GM23338 (cell line): ENCODE results near the gene LIPG. TPM values are rescaled to one million over a fixed set of nuclear protein-coding genes. Genes with fewer than 3 reads are reported as not detected.
A peak's percentile ranks its signal among the peaks of the same experiment; 100 is the strongest.

Experiments used
- ATAC-seq: fragments of 200-7000 bp; cut with Tn5 transposase; 3 replicates; pipeline ENCODE4 v1.9.1; 2020
- DNase-seq: peaks from one replicate; pipeline ENCODE4 v3.0.0-alpha.2; 2015; ENCODE audit warnings: low spot score
- H2AFZ ChIP-seq: fragments of 200-600 bp; sonication (generic); 2 replicates; pipeline ENCODE4 v1.8.0; 2016; ENCODE audit warnings: antibody characterized with exemption, mild to moderate bottlenecking, moderate library complexity
- H3F3A ChIP-seq: fragments of 200-600 bp; sonication (generic); replicated peaks from 2 replicates; pipeline ENCODE4 v1.8.0; 2017; ENCODE audit warnings: antibody characterized with exemption, mixed run types, low read depth
- H3K27ac ChIP-seq: fragments of 200-600 bp; sonication (generic); 2 replicates; pipeline ENCODE4 v1.6.1; 2016; ENCODE audit warnings: low read depth
- H3K27me3 ChIP-seq: fragments of 200-600 bp; sonication (generic); 2 replicates; pipeline ENCODE4 v1.8.0; 2016; ENCODE audit warnings: mild to moderate bottlenecking, mixed run types, moderate library complexity; ENCODE audit not compliant: insufficient read depth
- H3K36me3 ChIP-seq: fragments of 200-600 bp; sonication (generic); 2 replicates; pipeline ENCODE4 v1.8.0; 2016; ENCODE audit warnings: mild to moderate bottlenecking; ENCODE audit not compliant: insufficient read depth
- H3K4me1 ChIP-seq: fragments of 200-600 bp; sonication (generic); 2 replicates; pipeline ENCODE4 v1.8.0; 2016; ENCODE audit warnings: mild to moderate bottlenecking, moderate library complexity; ENCODE audit not compliant: insufficient read depth
- H3K4me2 ChIP-seq: fragments of 200-600 bp; sonication (generic); 2 replicates; pipeline ENCODE4 v1.7.1; 2017; ENCODE audit warnings: mixed run types
- H3K4me3 ChIP-seq: fragments of 200-600 bp; sonication (generic); 2 replicates; pipeline ENCODE4 v1.6.1; 2016; ENCODE audit warnings: mixed run types
- H3K79me2 ChIP-seq: fragments of 200-600 bp; sonication (generic); replicated peaks from 2 replicates; pipeline ENCODE4 v1.8.0; 2017; ENCODE audit warnings: mild to moderate bottlenecking; ENCODE audit not compliant: insufficient read depth
- H3K9me2 ChIP-seq: fragments of 200-600 bp; sonication (generic); 2 replicates; pipeline ENCODE4 v1.8.0; 2017; ENCODE audit not compliant: insufficient read depth
- H4K20me1 ChIP-seq: fragments of 200-600 bp; sonication (generic); replicated peaks from 2 replicates; pipeline ENCODE4 v1.8.0; 2017; ENCODE audit warnings: mild to moderate bottlenecking; ENCODE audit not compliant: insufficient read depth
- H3K27ac Mint-ChIP-seq: 2 replicates; pipeline ENCODE4 v1.8.0; 2020; ENCODE audit warnings: inconsistent platforms, mild to moderate bottlenecking, moderate library complexity, mixed read lengths
- H3K27me3 Mint-ChIP-seq: 3 replicates; pipeline ENCODE4 v1.8.0; 2022; ENCODE audit warnings: low read depth, mild to moderate bottlenecking, moderate library complexity, mixed read lengths, inconsistent platforms; ENCODE audit not compliant: insufficient read depth, poor library complexity
- H3K36me3 Mint-ChIP-seq: 3 replicates; pipeline ENCODE4 v1.8.0; 2021; ENCODE audit warnings: low read depth, mild to moderate bottlenecking, inconsistent platforms, moderate library complexity, mixed read lengths
- H3K4me1 Mint-ChIP-seq: 3 replicates; pipeline ENCODE4 v1.8.0; 2020; ENCODE audit warnings: mild to moderate bottlenecking, inconsistent platforms, mixed read lengths
- H3K4me3 Mint-ChIP-seq: 3 replicates; pipeline ENCODE4 v1.8.0; 2021; ENCODE audit warnings: moderate library complexity, mild to moderate bottlenecking, inconsistent platforms, mixed read lengths
- H3K9me3 Mint-ChIP-seq: 3 replicates; pipeline ENCODE4 v1.8.0; 2020; ENCODE audit warnings: moderate library complexity, mild to moderate bottlenecking, inconsistent platforms, mixed read lengths
- CREB1 ChIP-seq: fragments of 250-450 bp; sonication (Bioruptor Pico); IDR thresholded peaks from 2 replicates; pipeline ENCODE4 v1.5.0; 2020; ENCODE audit warnings: low read depth, mild to moderate bottlenecking, moderate library complexity
- CTCF ChIP-seq, 2 experiments: fragments of 200-600 bp in 1 of 2; sonication (generic) in 1 of 2; conservative IDR thresholded peaks; 2 replicates each; pipeline versions ENCODE4 v1.5.1 to v1.6.1; 2016 to 2017; ENCODE audit warnings: antibody characterized with exemption in 2 of 2, low read depth in 2 of 2, mild to moderate bottlenecking in 2 of 2, moderate library complexity in 1 of 2
- ETS1 ChIP-seq: IDR thresholded peaks from 2 replicates; pipeline ENCODE4 v1.6.1; 2016; ENCODE audit warnings: antibody characterized with exemption
- EZH2 ChIP-seq: fragments of 200-600 bp; sonication (generic); IDR thresholded peaks from one replicate; pipeline ENCODE4 v1.8.0; 2017; ENCODE audit warnings: antibody characterized with exemption, mild to moderate bottlenecking, low read depth; ENCODE audit not compliant: unreplicated experiment
- JUNB ChIP-seq: IDR thresholded peaks from one replicate; pipeline ENCODE4 v1.6.1; 2016; ENCODE audit warnings: antibody characterized with exemption; ENCODE audit not compliant: unreplicated experiment
- REST ChIP-seq: IDR thresholded peaks from one replicate; pipeline ENCODE4 v1.6.1; 2018; ENCODE audit warnings: antibody characterized with exemption; ENCODE audit not compliant: unreplicated experiment
- polyA plus RNA-seq: library from polyadenylated mRNA; unstranded; fragments of >200 nt; fragmentation: Nextera tagmentation; extraction: Ambion mirVana; gene quantifications from 2 replicates; pipeline ENCODE4 v1.2.1, GENCODE V29; 2016
- total RNA-seq: library from RNA; depleted of rRNA; stranded (reverse); fragments of >200 nt; shearing (Covaris generic); gene quantifications from 2 replicates; pipeline ENCODE4 v1.2.3, GENCODE V29; 2014

LIPG gene
- total and polyA plus RNA-seq, 2 experiments from 2014 or later = 4.9 to 17.7 TPM

GRCh38 chr18:49645841-49646351, 84.0 kb downstream of the LIPG start (continued):
- no peak for TF ChIP-seq EZH2

DNA sequence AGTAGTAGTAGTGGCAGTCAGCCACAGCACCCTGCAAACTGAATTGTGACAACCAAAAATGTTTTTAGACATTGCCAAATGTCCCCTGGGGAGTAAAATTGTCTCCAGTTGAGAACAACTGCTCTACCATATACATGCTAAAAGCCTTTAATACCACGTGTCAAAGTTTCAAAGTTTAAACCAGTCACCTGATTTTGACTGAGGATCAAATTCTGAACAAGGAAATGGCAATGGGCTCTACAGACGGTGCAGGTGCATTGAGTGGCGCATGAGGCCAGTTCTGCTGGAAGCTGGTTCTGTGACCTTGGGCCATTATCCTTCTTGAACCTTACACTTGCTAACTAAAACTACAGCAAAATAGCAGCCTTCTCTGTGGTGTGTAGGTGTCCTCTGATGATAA, 85.0 kb downstream of the LIPG start:
- Mint-ChIP-seq H3K4me3 (no peak overlapping the region), H3K36me3 (no peaks in the 10 kb centered on the region), H3K9me3 (no peaks in the 10 kb centered on the region), H3K27me3 (no peaks in the 10 kb centered on the region), H3K4me1 (peaks cover 4% of the 10 kb centered on the region; the same call in 2 of the 3 replicates), H3K27ac (no peak overlapping the region)
- H3F3A ChIP-seq = no peaks in the 10 kb centered on the region
- H4K20me1 ChIP-seq = no peaks in the 10 kb centered on the region
- 0 out of 2 replicates have a peak overlapping the region, but pooled peaks have one; percentile 59 for H2AFZ ChIP-seq
- DNase-seq (no peak), ATAC-seq (no peak)
- no peak overlapping the region for H3K4me2 ChIP-seq
- no peak overlapping the region for H3K4me3 ChIP-seq
- H3K4me1 ChIP-seq = no peaks in the 10 kb centered on the region
- no peaks in the 10 kb centered on the region for H3K79me2 ChIP-seq
- H3K27ac ChIP-seq = no peak overlapping the region
- no peaks in the 10 kb centered on the region for H3K27me3 ChIP-seq
- no peaks in the 10 kb centered on the region for H3K9me2 ChIP-seq
- H3K36me3 ChIP-seq = no peaks in the 10 kb centered on the region
- TF ChIP-seq JUNB = no peak
- no peak for TF ChIP-seq CREB1 (CRISPR knock-in tag)
- no peak for TF ChIP-seq ETS1

DNA sequence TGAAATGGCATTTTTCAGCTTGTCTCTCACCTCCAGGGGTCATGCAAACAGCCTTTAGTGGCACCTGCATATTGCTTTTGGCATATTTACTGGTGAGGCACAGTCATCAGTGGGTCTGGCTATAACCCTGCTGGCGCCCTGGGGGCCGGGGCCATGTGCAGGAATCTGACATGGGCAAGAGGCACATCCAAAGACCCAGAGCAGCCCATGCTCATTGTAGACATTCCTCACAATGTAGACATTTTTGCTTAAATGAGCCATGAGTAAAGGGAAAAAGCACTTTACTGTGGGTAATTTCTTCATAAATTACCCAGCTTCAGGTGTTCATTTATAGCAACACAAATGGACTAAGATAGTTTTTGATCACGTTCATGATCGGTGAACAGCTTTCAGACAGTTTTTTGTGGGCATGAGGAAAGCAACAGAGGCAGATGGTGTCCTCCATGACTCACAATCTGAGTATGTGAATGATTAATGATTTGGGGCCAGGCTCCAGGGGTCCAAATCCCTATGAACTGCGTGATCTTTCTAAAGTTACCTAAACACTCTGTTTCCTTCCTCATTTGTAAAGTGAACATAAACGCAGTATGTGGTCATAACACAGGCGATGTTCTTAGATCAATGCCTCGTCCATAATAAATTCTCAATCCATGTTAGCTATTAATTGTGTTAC, 85.8 kb downstream of the LIPG start:
- no peaks in the 10 kb centered on the region for H3K9me3 Mint-ChIP-seq
- peaks cover under 1% of the 10 kb centered on the region; the same call in 1 of the 2 replicates for H3K4me1 ChIP-seq
- H3K27ac Mint-ChIP-seq = no peak overlapping the region
- no peaks in the 10 kb centered on the region for H3K27me3 Mint-ChIP-seq
- no peaks in the 10 kb centered on the region for H3K27me3 ChIP-seq
- no peak overlapping the region for H3K4me3 Mint-ChIP-seq
- no peak overlapping the region for H3K4me3 ChIP-seq
- no peaks in the 10 kb centered on the region for H3K9me2 ChIP-seq
- no peaks in the 10 kb centered on the region for H3K36me3 ChIP-seq
- peaks cover 4% of the 10 kb centered on the region for H3K4me1 Mint-ChIP-seq
- 0 out of 2 replicates have a peak overlapping the region, but pooled peaks have one; percentile 7 for H2AFZ ChIP-seq
- no peaks in the 10 kb centered on the region for H3K36me3 Mint-ChIP-seq
- H3K79me2 ChIP-seq = no peaks in the 10 kb centered on the region
- DNase-seq = no peak
- no peak for ATAC-seq
- H3K4me2 ChIP-seq = no peak overlapping the region
- H3F3A ChIP-seq = no peaks in the 10 kb centered on the region
- H3K27ac ChIP-seq = no peak overlapping the region
- H4K20me1 ChIP-seq = no peaks in the 10 kb centered on the region
- TF ChIP-seq REST (no peak), CTCF (conservative IDR thresholded peaks at IDR 0.05; ENCODE audit: low read depth in 2 of 2) (no peak)
